CD4-positive, alpha-beta T cell (primary cell): ENCODE results near the gene FBXO41. TPM values are rescaled to one million over a fixed set of nuclear protein-coding genes. Genes with fewer than 3 reads are reported as not detected.

ENCODE experiments used
- ATAC-seq: fragments of 200-7000 bp; cut with Tn5 transposase; one replicate; pipeline ENCODE4 v1.10.0; 2022; ENCODE audit warnings: mild to moderate bottlenecking; ENCODE audit not compliant: poor library complexity
- CTCF ChIA-PET: fragments of 350-600 bp; sonication (Branson Sonifier 250); formaldehyde crosslinking; loops from one replicate; lab custom pipeline; 2021; ENCODE audit warnings: antibody characterized with exemption, inconsistent platforms; lab: Charles Lee
- POLR2A ChIA-PET: fragments of 350-600 bp; sonication (Branson Sonifier 250); formaldehyde crosslinking; loops from one replicate; lab custom pipeline; 2021; ENCODE audit warnings: antibody characterized with exemption, inconsistent platforms; lab: Charles Lee
- DNase-seq, 14 experiments: peaks; one replicate each; pipeline ENCODE4 v3.0.0-alpha.2; 2013 to 2020; ENCODE audit warnings: mixed read lengths in 2 of 14
- H3K27ac ChIP-seq, 2 donors: one replicate each; pipeline versions ENCODE4 v1.5.1 to v1.7.0; 2013; ENCODE audit warnings: low read length in 2 of 2, low read depth in 1 of 2, mild to moderate bottlenecking in 1 of 2
- H3K27me3 ChIP-seq, 2 experiments: 1 replicate in 1 of 2; 2 replicates in 1 of 2; pipeline versions ENCODE4 v1.6.1 to v1.7.0; 2013; ENCODE audit warnings: low read length in 2 of 2, control low read depth in 1 of 2, mild to moderate bottlenecking in 1 of 2, moderate library complexity in 1 of 2; ENCODE audit not compliant: insufficient read depth in 2 of 2, control insufficient read depth in 1 of 2
- H3K36me3 ChIP-seq: one replicate; pipeline ENCODE4 v1.6.1; 2013; ENCODE audit warnings: low read length, control low read depth; ENCODE audit not compliant: insufficient read depth
- H3K4me1 ChIP-seq: one replicate; pipeline ENCODE4 v1.6.1; 2013; ENCODE audit warnings: low read length, control low read depth; ENCODE audit not compliant: insufficient read depth
- H3K4me3 ChIP-seq: one replicate; pipeline ENCODE4 v1.5.1; 2013; ENCODE audit warnings: mild to moderate bottlenecking, low read length, moderate library complexity
- H3K9me3 ChIP-seq, 2 experiments: 1 replicate in 1 of 2; 2 replicates in 1 of 2; pipeline versions ENCODE4 v1.6.1 to v1.7.0; 2013; ENCODE audit warnings: low read length in 2 of 2, mild to moderate bottlenecking in 2 of 2, control low read depth in 1 of 2, moderate library complexity in 1 of 2; ENCODE audit not compliant: control insufficient read depth in 1 of 2, insufficient read depth in 1 of 2
- H3K27ac Mint-ChIP-seq: one replicate; pipeline ENCODE4 v1.8.0; 2020; ENCODE audit warnings: mixed read lengths
- H3K27me3 Mint-ChIP-seq: one replicate; pipeline ENCODE4 v1.8.0; 2021; ENCODE audit warnings: mixed read lengths
- H3K36me3 Mint-ChIP-seq: one replicate; pipeline ENCODE4 v1.8.0; 2021; ENCODE audit warnings: low read depth, mixed read lengths
- H3K4me1 Mint-ChIP-seq: one replicate; pipeline ENCODE4 v1.8.0; 2021; ENCODE audit warnings: low read depth, mixed read lengths
- H3K4me3 Mint-ChIP-seq: one replicate; pipeline ENCODE4 v1.8.0; 2020; ENCODE audit warnings: mild to moderate bottlenecking, mixed read lengths
- H3K9me3 Mint-ChIP-seq: one replicate; pipeline ENCODE4 v1.8.0; 2020; ENCODE audit warnings: mixed read lengths
- intact Hi-C, 2 experiments: fragments of 100-400 bp; cut with DNase I in 1 of 2; cut with micrococcal nuclease in 1 of 2; formaldehyde crosslinking; loops; one replicate each; pipeline versions ENCODE4 v1.15.1 to v1.9.0; 2023 to 2025; cut with DNase I, micrococcal nuclease
- total RNA-seq, 174 experiments: library from RNA in 2 of 174; stranded (reverse) in 2 of 174; gene quantifications; one replicate each; pipeline ENCODE4 v1.2.3 and lab custom pipeline; 2021 to 2026
- TF ChIP-seq, protein P1 (sequence below): fragments of 200-600 bp; IDR thresholded peaks from one replicate; pipeline ENCODE4 v1.8.0; 2022; ENCODE audit warnings: antibody characterized with exemption, mild to moderate bottlenecking

The FBXO41 gene
- total RNA-seq, 2 experiments from 2014 or later = 14.0 to 16.0 TPM

DNA sequence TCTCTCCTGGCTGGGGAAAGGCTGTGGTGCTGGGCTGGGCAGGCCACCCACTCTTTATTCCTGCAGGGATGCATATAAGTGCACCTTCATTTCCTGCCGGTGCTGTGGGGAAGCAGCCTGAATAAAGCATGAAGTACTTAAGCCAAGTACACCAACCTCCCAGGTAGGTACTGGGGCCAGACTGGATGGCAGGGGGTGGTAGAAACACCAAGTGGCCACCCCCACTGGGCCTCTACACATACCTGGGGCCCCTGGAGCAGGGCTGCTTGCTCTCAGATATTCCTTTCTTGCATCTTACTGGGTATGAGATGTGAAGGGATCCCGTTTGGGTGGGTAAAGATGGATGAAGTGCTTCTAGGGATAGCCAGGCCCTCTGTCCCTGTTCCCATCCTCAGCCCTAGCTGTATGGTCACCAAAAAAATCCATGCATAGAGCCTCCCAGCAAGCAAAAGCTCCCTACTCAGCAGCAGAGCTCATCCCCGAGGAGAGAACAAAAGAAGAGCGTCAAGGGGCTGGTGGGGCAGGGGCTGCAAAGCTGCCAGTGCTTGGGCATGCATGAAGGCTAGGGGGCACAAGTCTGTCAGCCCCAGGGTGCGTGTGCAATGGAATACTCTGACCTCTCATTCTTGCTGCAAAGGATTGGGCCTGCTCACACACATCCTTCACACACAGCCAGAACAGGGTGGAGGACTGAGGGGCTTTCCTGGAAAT lies 28.2 kb downstream of the FBXO41 start:
- intact Hi-C loops = no loop called here
- POLR2A ChIA-PET = interaction anchor here (2.1 kb wide), 1 partner anchor 23 kb away, joined by 20 read pairs; the partner anchor contains the start of genes CCT7 and PRADC1
- no peak for ATAC-seq

DNA sequence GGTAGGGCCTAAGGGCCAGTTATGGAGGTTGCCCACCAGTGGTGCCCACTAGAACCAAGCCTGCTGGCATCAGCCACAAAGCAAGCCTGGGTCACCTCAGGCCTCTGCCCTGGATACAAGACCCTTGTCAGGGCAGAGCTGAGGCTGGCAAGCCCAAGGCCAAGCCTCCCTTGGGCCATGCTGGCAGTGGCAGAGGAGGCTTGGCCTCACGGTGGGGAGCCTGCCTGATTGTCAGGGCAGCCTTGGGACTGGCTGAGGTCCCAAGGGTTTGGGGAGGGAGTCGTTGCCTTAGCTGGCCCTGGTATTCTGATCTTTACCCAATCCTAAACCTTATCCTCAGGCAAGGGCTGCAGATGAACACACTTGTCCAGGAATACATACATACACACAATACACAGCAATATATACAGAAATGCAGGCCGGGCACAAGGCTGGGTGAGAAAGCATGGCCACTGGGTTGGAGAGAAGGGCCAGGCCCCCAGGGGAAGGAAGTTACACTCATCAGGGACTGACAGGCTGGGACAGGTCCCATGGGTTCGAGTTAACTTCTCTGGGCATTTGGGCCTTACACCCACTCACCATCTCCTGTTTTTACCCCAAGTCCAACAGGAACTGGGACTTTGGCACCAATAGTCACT lies 29.2 kb downstream of the FBXO41 start:
- H3K27ac ChIP-seq = no peak overlapping the region
- ChIA-PET CTCF (no interaction called here), POLR2A (interaction anchor here (1.1 to 2.5 kb wide), 2 partner anchors 21 to 35 kb away, joined by 3 to 10 read pairs; partner anchors contain the start of gene CCT7)
- H3K4me3 ChIP-seq = no peak overlapping the region
- no peak for ATAC-seq
- no peak for DNase-seq
- Mint-ChIP-seq H3K4me1 (no peaks in the 10 kb centered on the region), H3K9me3 (no peaks in the 10 kb centered on the region), H3K36me3 (peaks cover 50% of the 10 kb centered on the region), H3K27ac (no peak overlapping the region), H3K4me3 (no peak overlapping the region), H3K27me3 (no peaks in the 10 kb centered on the region)
- intact Hi-C loops = no loop called here
- no peaks in the 10 kb centered on the region for H3K9me3 ChIP-seq
- H3K4me1 ChIP-seq = peaks cover 13% of the 10 kb centered on the region
- H3K36me3 ChIP-seq = peaks cover 42% of the 10 kb centered on the region
- TF ChIP-seq, protein P1, sequence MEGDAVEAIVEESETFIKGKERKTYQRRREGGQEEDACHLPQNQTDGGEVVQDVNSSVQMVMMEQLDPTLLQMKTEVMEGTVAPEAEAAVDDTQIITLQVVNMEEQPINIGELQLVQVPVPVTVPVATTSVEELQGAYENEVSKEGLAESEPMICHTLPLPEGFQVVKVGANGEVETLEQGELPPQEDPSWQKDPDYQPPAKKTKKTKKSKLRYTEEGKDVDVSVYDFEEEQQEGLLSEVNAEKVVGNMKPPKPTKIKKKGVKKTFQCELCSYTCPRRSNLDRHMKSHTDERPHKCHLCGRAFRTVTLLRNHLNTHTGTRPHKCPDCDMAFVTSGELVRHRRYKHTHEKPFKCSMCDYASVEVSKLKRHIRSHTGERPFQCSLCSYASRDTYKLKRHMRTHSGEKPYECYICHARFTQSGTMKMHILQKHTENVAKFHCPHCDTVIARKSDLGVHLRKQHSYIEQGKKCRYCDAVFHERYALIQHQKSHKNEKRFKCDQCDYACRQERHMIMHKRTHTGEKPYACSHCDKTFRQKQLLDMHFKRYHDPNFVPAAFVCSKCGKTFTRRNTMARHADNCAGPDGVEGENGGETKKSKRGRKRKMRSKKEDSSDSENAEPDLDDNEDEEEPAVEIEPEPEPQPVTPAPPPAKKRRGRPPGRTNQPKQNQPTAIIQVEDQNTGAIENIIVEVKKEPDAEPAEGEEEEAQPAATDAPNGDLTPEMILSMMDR = no peak
- H3K27me3 ChIP-seq = no peaks in the 10 kb centered on the region

More for the DNA sequence above, 28.2 kb downstream of the FBXO41 start:
- Histone ChIP-seq H3K27me3 (no peaks in the 10 kb centered on the region), H3K4me1 (peaks cover 13% of the 10 kb centered on the region), H3K36me3 (peaks cover 33% of the 10 kb centered on the region), H3K4me3 (no peak overlapping the region), H3K27ac (no peak overlapping the region), H3K9me3 (no peaks in the 10 kb centered on the region)
- Mint-ChIP-seq H3K27me3 (no peaks in the 10 kb centered on the region), H3K36me3 (peaks cover 41% of the 10 kb centered on the region), H3K4me1 (no peaks in the 10 kb centered on the region), H3K4me3 (no peak overlapping the region), H3K9me3 (no peaks in the 10 kb centered on the region), H3K27ac (no peak overlapping the region)
- TF ChIP-seq, protein P1 = no peak
- CTCF ChIA-PET = no interaction called here
- DNase-seq = no peak

DNA sequence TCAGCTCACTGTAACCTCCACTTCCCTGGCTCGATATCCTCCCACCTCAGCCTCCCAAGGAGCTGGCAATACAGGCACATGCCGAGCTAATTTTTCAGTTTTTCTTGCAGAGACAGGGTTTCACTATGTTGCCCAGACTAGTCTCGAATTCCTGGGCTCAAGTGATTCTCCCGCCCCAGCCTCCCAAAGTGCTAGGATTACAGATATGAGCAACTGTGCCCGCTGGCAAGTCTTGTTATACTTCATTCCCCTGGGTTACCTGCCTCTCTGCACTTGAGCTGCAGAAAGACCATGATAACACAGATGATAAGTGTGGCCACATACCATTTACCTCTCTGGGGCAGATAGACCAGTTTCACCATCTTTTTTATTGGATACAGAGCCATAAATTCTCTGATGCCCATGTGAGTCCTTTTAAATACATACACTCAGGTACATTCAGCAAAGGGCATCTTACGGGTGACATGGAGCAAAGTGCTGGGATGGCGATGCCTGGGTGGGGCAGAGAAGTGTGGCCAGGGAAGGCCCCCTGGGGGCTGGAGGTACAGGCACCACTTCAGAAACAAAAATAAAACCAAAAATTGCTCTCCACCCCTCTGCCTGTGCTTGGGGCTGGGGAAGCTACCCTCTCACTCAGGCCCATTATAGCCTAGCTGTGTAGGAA lies 29.8 kb downstream of the FBXO41 start:
- peaks cover 13% of the 10 kb centered on the region for H3K4me1 ChIP-seq
- peaks cover 48% of the 10 kb centered on the region for H3K36me3 ChIP-seq
- POLR2A ChIA-PET = interaction anchor here (1.1 to 2.5 kb wide), 2 partner anchors 20 to 35 kb away, joined by 3 to 10 read pairs; partner anchors contain the start of gene CCT7
- Mint-ChIP-seq H3K27ac (no peak overlapping the region), H3K4me1 (no peaks in the 10 kb centered on the region), H3K4me3 (no peak overlapping the region), H3K9me3 (no peaks in the 10 kb centered on the region), H3K27me3 (no peaks in the 10 kb centered on the region), H3K36me3 (peaks cover 53% of the 10 kb centered on the region)
- CTCF ChIA-PET = no interaction called here
- intact Hi-C loops = no loop called here
- no peaks in the 10 kb centered on the region for H3K9me3 ChIP-seq
- no peaks in the 10 kb centered on the region for H3K27me3 ChIP-seq
- ATAC-seq = no peak
- no peak overlapping the region for H3K4me3 ChIP-seq
- no peak overlapping the region for H3K27ac ChIP-seq
- no peak for DNase-seq
- TF ChIP-seq, protein P1 = no peak
